HG02885 (cell line): ENCODE data around the gene EEF2K.
"Not testable (repeated sequence)": the region's sequence is repeated elsewhere in the genome, so short reads cannot be mapped to it uniquely, and the experiment has no call there.

Experiments
- ATAC-seq: cut with Tn5 transposase; IDR thresholded peaks from one replicate; pipeline ENCODE4 v1.9.1; 2021; ENCODE audit warnings: mild to moderate bottlenecking; ENCODE audit not compliant: unreplicated experiment, poor library complexity

EEF2K gene

GRCh38 chr16:22284637-22285036, 78.6 kb downstream of the EEF2K start:
- ATAC-seq, result no peak

DNA sequence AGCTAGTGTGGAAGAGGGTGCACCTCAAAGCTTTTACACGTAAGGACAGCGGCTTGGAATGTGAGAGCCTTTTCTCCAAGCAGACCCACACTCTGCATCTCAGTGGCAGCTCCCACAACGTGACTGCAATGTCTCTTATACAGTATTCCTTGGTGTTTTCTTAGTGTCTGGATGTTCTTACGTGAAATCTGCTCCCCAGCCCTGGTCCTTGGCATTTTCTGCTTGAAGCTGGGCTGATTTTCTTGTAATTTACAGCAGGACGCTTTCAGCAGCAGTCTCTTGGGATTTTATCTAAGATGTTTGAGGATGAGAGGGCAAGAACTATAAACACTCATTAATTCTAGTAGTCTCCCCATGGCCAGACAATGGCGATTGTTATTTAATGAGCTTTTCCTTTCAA, 79.0 kb downstream of the EEF2K start:
- ATAC-seq, result no peak

DNA sequence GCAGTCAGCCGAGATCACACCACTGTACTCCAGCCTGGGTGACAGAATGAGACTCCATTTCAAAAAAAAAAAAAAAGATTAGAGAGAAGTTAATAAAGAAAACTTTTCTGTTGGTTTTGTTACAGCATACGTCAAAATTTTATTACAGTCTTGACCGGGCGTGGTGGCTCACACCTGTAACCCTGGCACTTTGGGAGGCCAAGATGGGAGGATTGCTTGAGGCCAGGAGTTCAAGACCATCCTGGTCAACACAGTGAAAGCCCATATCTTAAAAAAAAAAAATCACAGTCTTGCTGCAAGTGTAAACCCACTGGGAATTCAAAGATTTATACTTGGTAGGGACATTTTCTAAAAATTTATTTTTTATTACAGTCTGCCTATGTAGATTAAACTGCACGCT, 84.9 kb downstream of the EEF2K start:
- ATAC-seq, result no peak

DNA sequence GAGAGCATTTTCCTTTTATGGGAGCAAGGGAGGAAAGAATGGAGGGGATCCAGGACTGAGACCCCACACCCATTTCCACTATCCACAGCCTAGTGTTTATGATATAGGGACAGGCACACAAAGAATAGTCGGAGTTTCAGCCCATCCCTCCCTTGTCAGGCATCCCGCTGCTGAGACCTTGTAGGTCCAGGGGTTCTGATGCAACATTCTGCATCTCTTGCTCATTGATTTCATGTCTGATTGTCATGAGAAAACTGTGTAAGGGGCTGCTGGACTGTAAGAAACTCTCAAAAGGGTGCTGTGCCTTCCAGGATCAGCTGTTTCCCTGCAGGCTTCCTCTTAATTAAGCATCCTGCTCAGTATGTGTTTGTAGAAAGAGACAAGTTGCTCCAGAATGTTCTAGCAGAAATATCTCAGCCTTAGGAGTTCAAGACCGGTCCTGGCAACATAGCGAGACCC, 85.8 kb downstream of the EEF2K start:
- ATAC-seq, result no peak

- no peak for ATAC-seq
Measured at GRCh38 chr16:22292320-22292719, 86.2 kb downstream of the EEF2K start.

GRCh38 chr16:22293137-22294106, 87.3 kb downstream of the EEF2K start:
- no peak for ATAC-seq

DNA sequence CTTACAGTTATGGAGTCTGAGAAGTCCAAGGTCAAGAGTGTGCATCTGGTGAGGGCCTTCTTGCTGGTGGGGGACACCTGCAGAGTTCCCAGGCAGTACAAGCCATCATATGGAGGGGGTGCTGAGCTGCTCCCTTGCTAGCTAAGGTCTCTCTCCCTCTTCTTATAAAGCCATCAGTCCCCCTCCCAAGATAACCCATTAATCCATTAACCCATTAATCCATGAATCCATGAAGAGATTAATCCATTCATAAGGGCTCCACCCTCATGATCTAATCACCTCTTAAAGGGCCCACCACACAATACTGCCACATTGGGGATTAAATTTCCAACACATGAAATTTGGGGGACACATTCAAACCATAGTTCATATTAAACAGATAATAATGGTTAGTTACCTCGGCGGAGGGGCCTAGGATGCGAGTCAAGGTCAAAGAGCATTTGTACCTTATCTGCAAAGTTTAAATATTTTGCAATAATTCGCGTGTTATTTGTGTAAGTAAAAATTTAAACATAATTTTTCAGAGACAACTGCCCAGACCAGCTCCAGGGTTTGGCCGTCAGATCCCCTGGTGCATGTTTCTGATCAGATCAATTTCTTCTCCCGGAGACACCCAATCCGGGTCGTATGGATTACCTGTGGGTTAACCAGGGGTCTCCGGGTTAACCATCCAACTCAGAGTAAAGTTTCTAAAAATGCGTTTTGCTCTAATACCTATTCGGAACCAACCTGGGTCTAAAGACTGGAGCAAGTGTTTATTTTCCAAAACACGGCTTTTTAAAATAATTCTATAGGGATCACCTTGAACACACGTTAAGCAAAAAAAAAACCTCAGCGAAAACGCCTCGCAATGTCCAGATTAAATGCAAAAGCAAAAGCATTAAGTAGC, 90.4 kb downstream of the EEF2K start:
- no peak for ATAC-seq

- peak; percentile 88 for ATAC-seq
Measured at GRCh38 chr16:22297114-22297870, 91.2 kb downstream of the EEF2K start, which contains the start of gene POLR3E. POLR3E (plus strand) TSS chr16:22297409; CDS start chr16:22302969, 5,560 bp downstream.

DNA sequence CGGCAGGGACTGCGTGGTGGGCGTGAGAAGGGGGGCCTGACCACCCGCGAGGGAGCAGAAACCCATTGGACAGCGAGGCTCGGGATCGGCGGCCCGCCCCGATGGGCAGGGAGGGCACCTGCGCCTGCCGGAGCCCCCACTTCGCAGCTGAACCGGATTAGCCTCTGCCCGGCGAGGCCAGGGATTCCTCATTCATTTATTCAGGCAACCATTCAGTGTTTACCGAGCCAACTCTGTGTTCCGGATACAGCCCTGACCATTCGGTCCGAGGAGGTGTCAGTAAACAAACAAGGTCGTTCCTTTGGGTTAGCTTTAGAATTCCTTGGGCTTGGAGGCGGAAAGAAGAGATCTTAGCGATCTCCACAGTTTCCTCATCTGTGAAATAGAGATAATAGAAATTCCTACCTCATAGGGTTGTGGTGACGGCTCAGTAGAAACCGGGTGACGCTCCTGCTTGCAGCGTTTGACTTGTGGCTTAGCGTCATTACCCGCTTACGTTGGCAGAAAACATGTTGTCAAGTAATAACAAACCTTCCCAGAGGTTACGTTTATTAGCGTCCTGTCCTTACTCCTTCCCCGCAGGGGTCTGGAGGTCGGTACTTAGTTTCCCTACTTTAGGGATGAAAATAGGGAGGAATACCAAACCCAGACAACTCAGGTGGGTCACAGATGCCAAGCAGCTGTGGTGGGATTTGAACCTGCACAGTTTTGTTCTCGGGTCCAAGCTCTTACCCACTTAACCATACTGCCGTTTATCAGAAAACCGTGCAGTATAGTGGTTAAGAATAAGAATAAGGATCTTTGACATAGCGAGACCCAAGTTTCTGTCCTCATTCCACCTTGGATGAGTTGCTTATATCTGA, 92.0 kb downstream of the EEF2K start:
- peak; percentile 22 for ATAC-seq

DNA sequence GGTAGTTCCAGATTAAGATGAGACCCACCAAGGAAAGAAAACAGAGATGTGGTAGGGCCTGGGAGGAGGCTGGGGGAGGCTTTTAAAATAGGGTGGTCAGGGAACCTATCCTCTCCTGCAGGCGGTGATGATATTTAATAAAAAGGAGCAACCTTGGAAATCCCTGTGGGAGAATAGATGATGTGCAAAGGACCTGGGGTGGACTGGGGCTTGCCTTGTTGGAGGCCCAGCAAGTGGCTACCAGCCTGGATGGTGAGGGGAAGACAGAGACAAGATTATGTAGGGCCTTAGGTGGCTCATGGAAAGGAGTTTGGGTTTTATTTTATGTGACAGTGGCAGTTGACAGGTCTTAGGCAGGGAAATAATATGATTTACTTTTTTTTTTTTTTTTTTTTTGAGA, 93.0 kb downstream of the EEF2K start:
- ATAC-seq, result no peak

- no peak for ATAC-seq
Measured at GRCh38 chr16:22300427-22301071, 94.5 kb downstream of the EEF2K start.

DNA sequence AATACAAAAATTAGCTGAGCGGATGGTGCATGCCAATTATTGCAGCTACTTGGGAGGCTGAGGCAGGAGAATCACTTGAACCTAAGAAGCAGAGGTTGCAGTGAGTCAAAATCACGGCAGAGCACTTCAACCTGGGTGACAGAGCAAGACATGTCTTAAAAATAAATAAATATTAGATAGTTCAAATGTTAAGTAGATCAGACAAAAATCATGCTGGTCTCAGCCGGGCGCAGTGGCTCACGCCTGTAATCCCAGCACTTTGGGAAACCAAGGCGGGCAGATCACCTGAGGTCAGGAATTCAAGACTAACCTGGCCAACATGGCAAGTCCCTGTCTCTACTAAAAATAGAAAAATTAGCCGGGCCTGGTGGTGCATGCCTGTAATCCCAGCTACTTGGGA, 95.3 kb downstream of the EEF2K start:
- not testable (repeated sequence) for ATAC-seq

GRCh38 chr16:22302776-22303363, 96.8 kb downstream of the EEF2K start:
- no peak for ATAC-seq

DNA sequence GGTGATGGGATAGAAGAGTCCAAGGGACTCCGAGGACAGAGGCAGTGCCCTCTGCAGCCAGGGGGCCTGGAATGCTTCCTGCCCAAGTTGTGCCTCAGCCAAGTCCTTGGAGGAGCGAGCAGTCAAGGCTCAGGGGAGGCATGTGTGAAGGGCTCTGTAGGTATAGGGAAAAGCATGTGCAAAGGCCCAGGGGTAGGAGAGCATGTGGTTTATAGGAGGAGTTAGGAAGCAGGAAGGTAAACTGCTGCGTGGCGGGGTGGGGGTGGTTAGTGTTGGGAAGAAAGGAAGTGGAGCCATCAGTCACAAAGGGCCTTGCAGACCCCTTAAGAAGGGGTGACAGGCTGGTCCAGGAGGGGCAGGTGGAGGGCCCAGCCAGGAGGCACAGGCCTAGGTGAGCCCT, 98.3 kb downstream of the EEF2K start:
- ATAC-seq, result no peak

GRCh38 chr16:22306788-22307187, 100.7 kb downstream of the EEF2K start:
- ATAC-seq, result no peak

DNA sequence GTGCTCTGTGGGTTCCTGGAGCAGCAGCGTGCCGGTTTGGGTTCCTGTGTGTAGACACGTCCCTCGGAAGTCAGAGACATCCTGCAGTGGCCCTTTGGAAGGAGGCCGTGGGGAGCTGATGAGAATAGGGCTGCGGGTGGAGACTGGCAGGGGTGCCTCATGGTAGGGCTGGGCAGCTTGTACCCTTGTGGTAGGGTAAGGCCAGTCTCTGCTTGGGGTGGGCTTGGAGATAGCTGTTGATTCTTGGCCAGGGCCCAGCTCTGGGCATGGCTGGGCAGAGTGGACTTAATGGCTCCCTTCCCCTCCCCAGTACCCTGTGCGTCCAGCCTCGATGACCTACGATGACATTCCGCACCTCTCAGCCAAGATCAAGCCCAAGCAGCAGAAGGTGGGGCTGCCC, 101.8 kb downstream of the EEF2K start:
- ATAC-seq, result no peak

DNA sequence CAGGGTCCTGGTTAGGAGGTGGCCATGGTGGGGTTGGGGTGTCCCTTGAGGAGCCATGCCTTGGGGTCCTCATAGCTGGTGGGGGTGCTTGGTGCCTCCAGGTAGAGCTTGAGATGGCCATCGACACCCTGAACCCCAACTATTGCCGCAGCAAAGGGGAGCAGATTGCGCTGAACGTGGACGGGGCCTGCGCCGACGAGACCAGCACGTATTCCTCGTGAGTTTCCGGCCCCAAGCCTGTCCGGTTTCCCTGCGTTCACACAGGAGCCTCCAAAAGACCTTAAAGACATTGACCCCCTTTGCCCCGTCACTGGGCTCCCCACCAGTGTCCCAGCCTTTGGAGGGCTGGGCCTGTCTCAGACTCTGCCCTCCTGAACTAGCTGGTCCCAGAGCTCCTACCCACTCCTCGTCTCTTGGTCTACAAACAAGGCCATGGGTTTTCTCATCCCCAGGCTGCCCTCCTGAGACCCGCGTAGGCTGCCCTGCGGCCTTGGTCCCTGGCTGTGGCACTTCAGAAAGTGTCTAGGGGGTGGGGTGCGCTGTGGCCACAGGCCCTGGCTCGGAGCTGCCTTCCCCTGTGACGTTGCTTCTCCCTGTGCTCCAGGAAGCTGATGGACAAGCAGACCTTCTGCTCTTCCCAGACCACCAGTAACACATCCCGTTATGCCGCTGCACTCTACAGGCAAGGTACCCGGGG, 102.9 kb downstream of the EEF2K start:
- ATAC-seq, result no peak

DNA sequence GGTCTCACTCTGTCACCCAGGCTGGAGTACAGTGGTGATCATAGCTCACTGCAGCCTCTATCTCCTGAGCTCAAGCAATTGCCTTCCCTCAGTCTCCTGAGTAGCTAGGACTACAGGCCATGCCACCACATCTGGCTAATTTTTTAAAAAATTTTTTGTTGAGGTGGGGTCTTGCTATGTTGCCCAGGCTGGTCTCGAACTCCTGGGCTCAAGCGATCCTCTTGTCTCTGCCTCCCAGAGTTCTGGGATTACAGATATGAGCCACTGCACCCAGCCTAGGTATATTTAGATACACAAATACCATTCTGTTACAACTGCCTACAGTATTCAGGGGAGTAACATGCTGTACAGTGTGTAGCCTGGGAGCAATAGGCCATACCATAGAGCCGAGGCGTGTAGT, 105.4 kb downstream of the EEF2K start:
- ATAC-seq, result no peak
